ENCODE measurements around the gene CDH4. TPM values are rescaled to one million over a fixed set of nuclear protein-coding genes. Genes with fewer than 3 reads are reported as not detected.

The CDH4 gene
- total RNA-seq, 6 experiments from 2014 or later, result 5.8 to 12.8 (median 10.9) TPM

DNA sequence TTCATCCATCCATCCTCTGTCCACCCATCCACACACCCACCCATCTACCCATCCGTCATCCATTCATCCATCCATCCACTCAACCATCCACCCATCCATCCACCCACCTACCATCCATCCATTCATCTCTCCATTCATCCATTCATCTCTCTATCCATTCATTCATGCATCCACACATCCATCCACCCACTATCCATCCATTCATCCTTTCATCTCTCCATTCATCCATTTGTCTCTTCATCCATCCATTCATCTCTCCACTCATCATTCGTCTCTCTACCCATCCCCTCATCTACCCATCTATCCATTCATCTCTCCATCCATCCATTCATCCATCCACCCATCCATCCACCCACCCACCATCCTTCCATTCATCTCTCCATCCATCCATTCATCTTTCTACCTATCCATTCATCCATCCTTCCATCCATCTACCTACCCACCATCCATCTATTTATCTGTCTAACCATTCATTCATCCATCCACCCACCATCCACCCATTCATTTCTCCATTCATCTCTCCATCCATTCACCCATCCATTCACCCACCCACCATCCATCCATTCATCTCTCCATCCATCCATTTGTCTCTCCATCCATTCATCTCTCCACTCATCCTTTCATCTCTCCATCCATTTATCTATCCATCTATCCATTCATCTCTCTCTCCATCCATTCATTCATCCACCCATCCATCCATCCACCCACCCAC lies 538.2 kb downstream of the CDH4 start:
- no peaks in the 10 kb centered on the region for H3K4me1 Mint-ChIP-seq (ENCODE audit: low read depth)
- no peak overlapping the region for H3K27ac Mint-ChIP-seq
- H3K4me3 Mint-ChIP-seq, result no peak overlapping the region
- no peak for DNase-seq
- H3K27me3 Mint-ChIP-seq (ENCODE audit: insufficient read depth), result peaks cover 19% of the 10 kb centered on the region
- TF ChIP-seq, protein P1, sequence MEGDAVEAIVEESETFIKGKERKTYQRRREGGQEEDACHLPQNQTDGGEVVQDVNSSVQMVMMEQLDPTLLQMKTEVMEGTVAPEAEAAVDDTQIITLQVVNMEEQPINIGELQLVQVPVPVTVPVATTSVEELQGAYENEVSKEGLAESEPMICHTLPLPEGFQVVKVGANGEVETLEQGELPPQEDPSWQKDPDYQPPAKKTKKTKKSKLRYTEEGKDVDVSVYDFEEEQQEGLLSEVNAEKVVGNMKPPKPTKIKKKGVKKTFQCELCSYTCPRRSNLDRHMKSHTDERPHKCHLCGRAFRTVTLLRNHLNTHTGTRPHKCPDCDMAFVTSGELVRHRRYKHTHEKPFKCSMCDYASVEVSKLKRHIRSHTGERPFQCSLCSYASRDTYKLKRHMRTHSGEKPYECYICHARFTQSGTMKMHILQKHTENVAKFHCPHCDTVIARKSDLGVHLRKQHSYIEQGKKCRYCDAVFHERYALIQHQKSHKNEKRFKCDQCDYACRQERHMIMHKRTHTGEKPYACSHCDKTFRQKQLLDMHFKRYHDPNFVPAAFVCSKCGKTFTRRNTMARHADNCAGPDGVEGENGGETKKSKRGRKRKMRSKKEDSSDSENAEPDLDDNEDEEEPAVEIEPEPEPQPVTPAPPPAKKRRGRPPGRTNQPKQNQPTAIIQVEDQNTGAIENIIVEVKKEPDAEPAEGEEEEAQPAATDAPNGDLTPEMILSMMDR (IDR thresholded peaks at IDR 0.05), result no peak
- peaks cover 25% of the 10 kb centered on the region for H3K9me3 Mint-ChIP-seq
- H3K36me3 Mint-ChIP-seq (ENCODE audit: low read depth), result peaks cover 7% of the 10 kb centered on the region; the same call in 1 of the 2 replicates

DNA sequence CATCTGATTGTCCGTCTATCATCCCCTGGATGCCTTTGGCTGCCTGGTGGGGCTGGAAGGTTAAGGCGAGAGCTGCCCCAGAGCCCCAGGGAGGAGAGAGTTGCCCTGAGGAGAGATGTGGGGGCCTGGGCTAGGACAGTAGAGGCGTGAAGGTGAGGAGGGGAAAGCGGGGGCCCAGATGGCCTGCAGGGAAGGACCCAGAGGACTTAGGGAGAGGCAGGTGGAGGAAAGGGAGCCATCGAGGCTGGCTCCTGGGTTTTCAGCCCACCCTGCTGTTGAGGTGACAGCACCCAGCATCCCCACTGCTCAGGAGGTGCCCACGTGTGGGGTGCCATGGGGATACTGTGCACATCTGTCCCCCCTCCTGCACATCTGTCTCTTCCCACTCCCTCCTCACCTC lies 539.9 kb downstream of the CDH4 start:
- Mint-ChIP-seq H3K4me1 (ENCODE audit: low read depth) (no peaks in the 10 kb centered on the region), H3K27me3 (ENCODE audit: insufficient read depth) (peaks cover 13% of the 10 kb centered on the region), H3K4me3 (no peak overlapping the region), H3K36me3 (ENCODE audit: low read depth) (peaks cover 7% of the 10 kb centered on the region; the same call in 1 of the 2 replicates), H3K27ac (no peak overlapping the region), H3K9me3 (peaks cover 28% of the 10 kb centered on the region)
- TF ChIP-seq, protein P1 (IDR thresholded peaks at IDR 0.05), result no peak
- DNase-seq, result no peak

- H3K9me3 Mint-ChIP-seq, result peaks cover 11% of the 10 kb centered on the region
- no peak for DNase-seq
- peaks cover 4% of the 10 kb centered on the region; the same call in 1 of the 2 replicates for H3K27me3 Mint-ChIP-seq (ENCODE audit: insufficient read depth)
- H3K4me1 Mint-ChIP-seq (ENCODE audit: low read depth), result no peaks in the 10 kb centered on the region
- no peak overlapping the region for H3K4me3 Mint-ChIP-seq
- TF ChIP-seq, protein P1 (IDR thresholded peaks at IDR 0.05), result no peak
- no peak overlapping the region for H3K27ac Mint-ChIP-seq
- no peaks in the 10 kb centered on the region for H3K36me3 Mint-ChIP-seq (ENCODE audit: low read depth)
These were observed 543.9 kb downstream of the CDH4 start for GRCh38 chr20:61795669-61796630.

DNA sequence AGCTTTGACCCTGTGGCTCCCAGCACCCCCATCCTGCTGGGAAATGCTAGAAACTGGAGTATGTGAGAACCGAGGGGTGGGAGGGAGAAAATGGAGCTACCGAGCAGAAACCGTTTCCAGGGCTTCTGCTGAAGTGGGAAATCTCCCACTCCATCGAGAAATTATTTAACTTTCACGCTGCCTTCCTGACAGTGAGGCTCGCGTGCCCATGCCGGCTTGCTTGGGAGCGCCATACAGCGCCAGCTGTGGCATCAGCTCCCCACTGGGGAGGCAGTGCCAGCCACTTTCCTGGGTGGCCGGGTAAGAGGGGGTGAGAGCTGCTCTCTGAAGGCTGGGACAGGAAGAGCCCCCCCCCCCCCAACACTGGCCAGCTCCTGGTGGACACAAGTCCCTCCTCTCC lies 544.7 kb downstream of the CDH4 start:
- peaks cover 4% of the 10 kb centered on the region; the same call in 1 of the 2 replicates for H3K27me3 Mint-ChIP-seq (ENCODE audit: insufficient read depth)
- no peaks in the 10 kb centered on the region for H3K4me1 Mint-ChIP-seq (ENCODE audit: low read depth)
- H3K4me3 Mint-ChIP-seq, result no peak overlapping the region
- TF ChIP-seq, protein P1 (IDR thresholded peaks at IDR 0.05), result no peak
- no peaks in the 10 kb centered on the region for H3K36me3 Mint-ChIP-seq (ENCODE audit: low read depth)
- no peak overlapping the region for H3K27ac Mint-ChIP-seq
- DNase-seq, result no peak
- peaks cover 4% of the 10 kb centered on the region; the same call in 1 of the 2 replicates for H3K9me3 Mint-ChIP-seq

GRCh38 chr20:61797200-61797599 lies 545.1 kb downstream of the CDH4 start:
- H3K4me1 Mint-ChIP-seq (ENCODE audit: low read depth), result no peaks in the 10 kb centered on the region
- no peak for DNase-seq
- H3K9me3 Mint-ChIP-seq, result peaks cover 4% of the 10 kb centered on the region; the same call in 1 of the 2 replicates

More at GRCh38 chr20:61797200-61797599, 545.1 kb downstream of the CDH4 start:
- Mint-ChIP-seq H3K4me3 (no peak overlapping the region), H3K36me3 (ENCODE audit: low read depth) (no peaks in the 10 kb centered on the region), H3K27me3 (ENCODE audit: insufficient read depth) (0 out of 2 replicates have a peak, but pooled peaks cover 3% of the 10 kb centered on the region), H3K27ac (no peak overlapping the region)
- TF ChIP-seq, protein P1 (IDR thresholded peaks at IDR 0.05), result no peak
